Suprapubic skin (tissue), 3 donors: ENCODE measurements around the gene CAPN13.

ENCODE experiments used
- CTCF ChIP-seq, 2 donors: fragments of 200-600 bp in 1 of 2; fragments of 450-650 bp in 1 of 2; sonication (generic) in 1 of 2; IDR thresholded peaks; one replicate each; pipeline ENCODE4 v1.5.1; 2016 to 2019; ENCODE audit warnings: antibody characterized with exemption in 2 of 2, mild to moderate bottlenecking in 1 of 2, moderate library complexity in 1 of 2
- EP300 ChIP-seq: sonication (generic); formaldehyde crosslinking; IDR thresholded peaks from one replicate; pipeline ENCODE4 v1.6.1; 2017; ENCODE audit warnings: antibody characterized with exemption
- POLR2A ChIP-seq, 2 donors: fragments of 450-650 bp; IDR thresholded peaks; one replicate each; pipeline ENCODE4 v1.6.1; 2017; ENCODE audit warnings: antibody characterized with exemption in 2 of 2, mild to moderate bottlenecking in 2 of 2, moderate library complexity in 2 of 2

- TF ChIP-seq EP300, result no peak
- no peak for TF ChIP-seq CTCF (IDR thresholded peaks at IDR 0.05)
- TF ChIP-seq POLR2A (IDR thresholded peaks at IDR 0.05), result no peak
Measured at GRCh38 chr2:30717081-30717650, 90.1 kb downstream of the CAPN13 start.
